Amniotic stem cell (primary cell): ENCODE data around the gene KRTAP20-4.

ENCODE experiments used
- DNase-seq: peaks from one replicate; lab custom pipeline; 2025; lab: John Stamatoyannopoulos, UW

KRTAP20-4 gene

DNA sequence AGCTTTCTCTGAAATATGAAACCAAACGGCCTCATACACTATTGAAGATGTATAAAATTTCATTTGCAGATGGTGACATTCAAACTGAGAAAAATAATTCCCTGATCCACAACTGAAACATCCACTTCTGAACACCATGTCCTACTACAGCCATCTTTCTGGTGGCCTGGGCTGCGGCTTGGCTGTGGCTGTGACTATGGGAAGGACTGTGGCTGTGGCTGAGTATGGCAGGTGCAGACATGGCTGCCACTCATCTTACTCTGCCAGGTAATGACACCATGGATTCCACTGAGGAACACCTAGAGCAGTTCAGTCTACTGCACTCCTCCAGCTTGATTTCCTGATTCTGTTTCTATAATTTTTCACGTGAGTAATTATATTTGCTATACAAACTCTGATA, at the start of gene KRTAP20-4:
Gene KRTAP20-4, plus strand, starts transcription at position 106 of the 400 bp plus-strand sequence.
- no peak for DNase-seq

DNA sequence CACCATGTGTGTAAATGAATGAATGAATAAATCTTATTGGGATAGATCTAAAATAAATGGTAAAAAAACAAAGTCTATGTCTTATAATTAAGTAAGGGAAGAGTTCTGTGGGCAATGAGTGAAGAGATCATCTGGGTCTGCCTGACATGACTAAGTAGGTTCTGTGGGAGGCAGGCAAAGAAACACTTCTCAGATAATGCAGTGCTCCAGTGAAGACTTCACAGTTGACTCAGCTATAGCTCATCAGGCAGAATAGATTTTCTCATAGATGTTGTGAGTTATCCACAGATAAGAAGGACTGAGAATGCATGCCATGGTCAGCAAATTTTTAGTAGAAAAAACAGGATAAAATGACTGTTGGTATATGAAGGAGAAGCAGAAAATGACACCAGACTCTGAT, 42.7 kb upstream of the KRTAP20-4 start:
- no peak for DNase-seq

DNA sequence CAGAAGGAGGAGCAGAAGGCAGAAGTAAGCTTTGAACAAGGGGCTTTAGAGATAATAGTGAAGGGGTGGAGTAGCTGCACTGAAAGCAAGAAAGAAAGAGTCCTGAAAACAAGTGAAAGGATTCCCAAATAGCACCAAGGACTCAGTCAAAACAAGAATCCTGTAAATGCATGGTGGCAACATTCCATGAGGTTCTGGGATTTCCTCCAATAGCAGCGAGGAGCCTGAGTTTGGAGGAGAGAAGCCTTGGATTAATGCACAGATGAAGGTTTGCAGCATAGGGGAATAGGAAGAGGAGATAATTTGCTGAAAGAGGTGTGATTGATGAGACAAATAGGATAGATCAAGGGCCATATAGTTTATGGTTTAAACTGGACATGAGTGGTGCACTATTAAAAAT, 41.1 kb upstream of the KRTAP20-4 start:
- DNase-seq: no peak

DNA sequence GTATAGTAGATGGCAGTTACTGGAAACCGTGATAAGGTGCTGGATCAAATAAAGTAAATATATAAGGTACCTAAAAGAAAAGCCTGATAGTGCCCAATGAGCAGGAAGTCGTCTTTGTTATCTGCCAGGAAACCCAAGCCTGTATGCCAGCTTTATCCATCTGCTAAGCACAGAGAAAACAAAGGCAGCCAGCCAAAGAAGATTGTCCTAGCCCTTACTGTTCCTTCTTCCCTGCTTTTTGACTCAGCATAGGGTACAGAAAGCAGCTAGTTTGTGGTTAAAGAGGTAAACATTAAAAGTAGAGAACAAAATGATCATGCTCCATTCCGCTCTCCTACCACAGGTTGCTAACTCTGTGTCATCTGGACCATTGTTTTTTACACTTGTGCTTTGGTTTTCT, 40.3 kb upstream of the KRTAP20-4 start:
- no peak for DNase-seq

DNA sequence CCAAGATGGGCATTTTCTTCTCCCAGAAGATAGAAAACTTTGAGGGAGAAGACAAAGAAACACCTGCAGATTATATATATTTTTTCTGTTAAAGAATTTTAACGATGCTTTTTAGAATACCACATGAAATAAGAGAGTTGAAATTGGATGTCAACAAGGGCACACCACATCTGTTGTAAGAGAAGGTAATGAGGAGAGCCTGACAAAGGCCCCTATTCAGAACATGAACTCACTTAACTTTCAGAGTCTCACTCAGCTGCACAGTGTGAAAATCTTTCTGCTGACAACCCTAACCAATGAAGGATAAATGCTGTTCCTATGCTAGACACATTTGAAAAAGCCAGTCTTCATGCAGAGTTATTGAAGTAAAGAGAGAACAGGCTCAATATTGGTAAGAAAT, 37.6 kb upstream of the KRTAP20-4 start:
- no peak for DNase-seq

DNA sequence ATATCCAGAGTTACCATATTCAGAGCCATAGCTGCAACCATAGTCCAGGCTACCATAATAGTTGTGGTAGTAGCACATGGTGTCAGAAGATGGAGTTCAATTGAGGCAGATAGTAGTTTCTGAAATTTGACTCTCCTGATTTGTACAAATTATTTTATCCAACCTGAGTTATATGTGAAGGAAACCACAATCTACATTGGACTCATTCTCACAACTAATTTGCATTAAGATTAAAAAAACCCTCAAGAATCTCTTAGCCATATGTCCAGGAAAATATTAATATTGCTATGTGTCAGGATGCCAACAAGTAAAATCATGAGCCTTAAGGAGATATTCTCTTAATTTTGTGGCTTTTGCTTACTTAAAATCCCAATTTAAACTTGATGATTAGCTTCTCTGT, 30.1 kb upstream of the KRTAP20-4 start, which contains the start of gene KRTAP22-2:
Gene KRTAP22-2, minus strand, starts transcription at position 101 of the 400 bp plus-strand sequence.
- no peak for DNase-seq

DNA sequence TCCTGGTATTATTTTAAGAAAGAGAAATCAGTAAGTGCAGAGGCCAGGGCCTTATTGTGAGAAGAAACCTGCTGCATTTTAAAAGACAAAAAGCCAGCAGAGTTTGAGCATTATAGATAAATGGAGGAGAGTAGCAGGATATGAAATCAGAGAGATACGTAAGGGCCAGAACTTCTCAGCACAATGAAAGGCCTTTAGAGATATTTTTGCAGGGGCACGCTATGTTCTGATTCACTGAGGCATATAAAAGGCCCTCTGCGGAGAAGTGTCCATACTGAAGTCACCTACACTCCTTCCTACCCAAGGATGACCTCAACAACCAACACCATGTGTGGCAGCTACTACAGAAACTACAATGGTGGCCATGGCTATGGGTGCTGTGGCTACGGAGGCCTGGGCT, 28.3 kb upstream of the KRTAP20-4 start, which contains the start of gene KRTAP6-3:
Gene KRTAP6-3, plus strand, starts transcription at position 301 of the 400 bp plus-strand sequence. Its CDS starts 6 bp downstream, at position 307.
- no peak for DNase-seq

DNA sequence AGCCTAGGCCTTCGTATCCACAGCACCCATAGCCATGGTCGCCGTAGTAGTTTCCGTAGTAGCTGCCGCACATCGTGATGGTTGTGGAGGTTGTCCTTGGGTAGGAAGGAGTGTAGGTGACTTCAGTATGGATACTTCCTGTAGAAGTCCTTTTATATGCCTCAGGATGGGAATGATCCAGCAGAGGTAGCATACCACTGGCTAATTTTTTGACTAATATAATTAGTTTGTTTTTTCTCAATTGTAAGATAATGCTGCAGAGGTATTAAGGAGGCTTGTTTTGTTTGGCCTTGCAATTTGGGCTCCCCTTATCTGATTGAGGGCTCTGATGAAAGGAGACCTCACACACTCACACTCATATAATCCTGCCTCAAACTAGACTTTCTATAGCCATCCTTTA, 21.6 kb upstream of the KRTAP20-4 start, which contains the start of gene KRTAP6-2:
Gene KRTAP6-2, minus strand, starts transcription at position 101 of the 400 bp plus-strand sequence. Its CDS starts 28 bp downstream, at position 73.
- no peak for DNase-seq

DNA sequence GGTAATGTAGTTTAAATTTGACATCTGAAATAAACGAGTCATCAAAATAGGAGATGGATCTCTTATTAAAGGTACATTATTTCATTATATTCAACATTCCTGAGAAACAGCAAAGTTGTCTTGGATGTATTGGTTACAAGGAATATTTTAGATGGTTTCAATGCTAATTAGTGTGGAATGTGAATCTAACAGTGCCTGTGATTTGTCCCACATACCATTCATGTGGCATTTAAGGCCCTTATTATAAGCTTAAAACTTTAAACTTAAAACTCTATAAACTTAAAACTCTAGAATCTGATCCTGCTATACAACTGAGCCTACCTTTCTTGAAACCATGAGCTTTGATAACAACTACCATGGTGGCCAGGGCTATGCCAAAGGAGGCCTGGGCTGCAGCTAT, 19.6 kb upstream of the KRTAP20-4 start, which contains the start of gene KRTAP22-1:
Gene KRTAP22-1, plus strand, starts transcription at position 301 of the 400 bp plus-strand sequence.
- no peak for DNase-seq

DNA sequence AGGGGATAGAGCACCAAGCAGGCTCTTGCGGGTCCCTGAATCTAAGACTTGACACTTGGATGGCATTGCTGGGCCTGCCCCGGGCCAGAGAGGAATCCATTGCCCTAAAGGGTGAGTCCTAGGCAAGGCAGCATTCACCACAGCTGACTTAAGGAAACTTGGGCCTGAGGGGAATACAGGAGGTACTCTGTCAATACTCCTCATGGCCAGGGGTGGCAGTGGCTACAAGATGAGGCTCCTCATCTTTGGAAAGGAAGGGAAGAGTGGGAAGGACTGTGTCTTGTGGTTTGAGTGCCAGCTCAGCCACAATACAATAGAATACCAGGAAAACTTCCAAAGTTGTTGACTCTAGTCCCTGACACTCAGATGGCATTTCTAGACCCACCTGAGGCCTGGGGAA, 14.5 kb upstream of the KRTAP20-4 start:
- no peak for DNase-seq

DNA sequence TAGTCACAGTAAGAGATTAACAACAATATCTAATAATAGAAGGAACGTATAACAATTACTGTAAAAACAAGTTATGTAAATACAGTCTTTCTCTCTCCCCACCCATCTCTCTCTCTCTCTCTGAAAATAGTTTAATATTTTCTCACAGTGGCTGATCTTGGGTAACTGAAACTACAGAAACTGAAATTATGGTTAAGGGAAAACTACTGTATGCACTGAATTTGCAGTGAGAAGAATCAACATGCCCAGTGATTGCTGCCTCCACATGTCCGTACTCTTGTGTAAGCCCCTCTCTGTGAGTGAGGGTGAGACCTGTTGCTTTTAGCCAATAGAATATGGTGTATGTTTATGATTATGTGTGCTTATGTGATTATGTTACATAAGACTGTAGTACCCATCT, 8.3 kb upstream of the KRTAP20-4 start:
- no peak for DNase-seq

DNA sequence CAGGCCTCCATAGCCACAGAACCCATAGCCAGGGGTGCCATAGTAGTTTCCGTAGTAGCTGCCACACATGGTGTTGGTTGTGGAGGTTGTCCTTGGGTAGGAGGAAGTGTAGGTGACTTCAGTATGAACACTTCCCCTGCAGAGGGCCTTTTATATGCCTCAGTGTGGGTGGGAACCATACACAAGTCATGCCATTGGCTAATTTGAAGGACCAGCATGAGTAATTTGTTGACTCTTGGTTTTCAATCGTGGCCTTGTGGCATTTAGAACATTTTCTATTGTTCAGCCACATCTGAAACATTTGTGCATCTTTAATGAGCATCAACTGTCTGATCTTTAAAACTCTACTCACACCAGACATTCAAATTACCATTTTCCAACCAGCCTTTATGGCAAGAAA, 6.6 kb upstream of the KRTAP20-4 start, which contains the start of gene KRTAP6-1:
Gene KRTAP6-1, minus strand, starts transcription at position 95 of the 400 bp plus-strand sequence. Its CDS starts 26 bp downstream, at position 69.
- no peak for DNase-seq

DNA sequence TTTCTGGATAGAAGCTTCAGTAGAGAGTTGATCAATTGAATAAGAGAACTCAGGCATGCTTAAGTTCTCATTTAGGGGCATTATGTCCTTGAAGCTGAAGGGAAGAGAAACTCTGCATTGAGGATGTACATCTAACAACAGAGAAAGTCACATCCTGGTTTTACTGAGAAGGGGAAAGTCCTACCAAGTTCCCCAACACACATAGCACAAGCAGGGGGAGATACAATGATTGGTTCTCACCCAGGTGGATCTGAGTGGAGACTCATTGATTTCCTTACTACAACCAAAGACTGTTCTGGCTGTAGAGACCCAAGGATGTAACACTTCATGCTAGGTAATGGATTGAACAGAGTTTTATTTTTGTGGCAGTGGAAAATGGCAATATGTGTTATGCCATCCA, 5.2 kb upstream of the KRTAP20-4 start:
- DNase-seq: no peak

DNA sequence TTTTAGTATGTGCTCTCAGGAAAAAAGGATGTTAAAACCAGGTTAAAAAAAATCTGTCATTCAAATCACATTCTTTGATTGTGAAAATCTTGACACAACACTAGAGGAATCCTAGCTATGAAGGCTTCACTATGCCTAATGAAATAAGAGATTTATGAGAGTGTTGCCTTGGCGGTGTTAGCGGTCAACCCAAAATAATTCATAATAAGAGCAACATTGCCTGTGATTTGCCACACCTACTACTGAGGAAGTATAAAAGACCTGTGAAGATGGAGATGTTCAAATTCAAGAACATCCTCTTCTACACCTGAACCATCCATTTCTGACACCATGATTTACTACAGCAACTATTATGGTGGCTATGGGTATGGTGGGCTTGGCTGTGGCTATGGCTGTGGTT, 4.3 kb upstream of the KRTAP20-4 start, which contains the start of gene KRTAP20-1:
Gene KRTAP20-1, plus strand, starts transcription at position 301 of the 400 bp plus-strand sequence. Its CDS starts 30 bp downstream, at position 331.
- no peak for DNase-seq

DNA sequence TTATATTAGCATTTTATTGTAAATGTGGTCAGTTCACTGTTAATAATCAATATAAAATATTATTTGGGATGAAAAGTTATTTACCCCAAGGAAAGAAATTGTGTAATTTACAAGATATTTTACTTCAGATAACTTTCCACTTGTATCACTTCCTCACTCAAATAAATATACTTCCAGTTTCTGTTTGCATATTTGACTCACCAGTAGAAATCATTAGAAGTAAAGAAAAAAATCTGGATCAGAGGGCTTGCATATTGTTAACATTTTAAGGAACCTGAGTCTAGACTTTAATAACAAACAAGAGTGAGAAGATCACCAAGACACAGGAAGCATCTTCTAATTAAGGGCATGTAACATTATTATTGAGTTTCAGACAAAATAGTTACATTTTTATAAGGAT, 347 bp upstream of the KRTAP20-4 start:
- no peak for DNase-seq

DNA sequence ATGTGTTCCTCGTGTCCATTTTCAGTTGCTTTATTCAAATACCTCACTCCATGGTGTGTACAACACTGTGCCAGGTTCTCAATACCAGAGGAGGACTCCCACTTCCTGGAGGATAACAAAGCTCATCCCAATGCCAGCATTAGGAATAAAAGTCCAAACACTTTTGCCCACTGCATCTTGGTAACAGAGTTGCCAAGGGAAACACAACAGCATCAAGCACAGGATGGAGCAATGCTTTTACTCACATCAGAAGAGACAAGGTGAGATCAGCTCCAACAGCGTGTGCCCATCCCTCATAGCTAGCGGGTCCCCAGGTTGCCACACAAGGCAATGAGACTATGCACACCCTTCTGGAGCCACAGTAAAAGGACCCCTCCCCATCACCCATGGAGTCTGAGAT, 2.9 kb downstream of the KRTAP20-4 start:
- DNase-seq: no peak

DNA sequence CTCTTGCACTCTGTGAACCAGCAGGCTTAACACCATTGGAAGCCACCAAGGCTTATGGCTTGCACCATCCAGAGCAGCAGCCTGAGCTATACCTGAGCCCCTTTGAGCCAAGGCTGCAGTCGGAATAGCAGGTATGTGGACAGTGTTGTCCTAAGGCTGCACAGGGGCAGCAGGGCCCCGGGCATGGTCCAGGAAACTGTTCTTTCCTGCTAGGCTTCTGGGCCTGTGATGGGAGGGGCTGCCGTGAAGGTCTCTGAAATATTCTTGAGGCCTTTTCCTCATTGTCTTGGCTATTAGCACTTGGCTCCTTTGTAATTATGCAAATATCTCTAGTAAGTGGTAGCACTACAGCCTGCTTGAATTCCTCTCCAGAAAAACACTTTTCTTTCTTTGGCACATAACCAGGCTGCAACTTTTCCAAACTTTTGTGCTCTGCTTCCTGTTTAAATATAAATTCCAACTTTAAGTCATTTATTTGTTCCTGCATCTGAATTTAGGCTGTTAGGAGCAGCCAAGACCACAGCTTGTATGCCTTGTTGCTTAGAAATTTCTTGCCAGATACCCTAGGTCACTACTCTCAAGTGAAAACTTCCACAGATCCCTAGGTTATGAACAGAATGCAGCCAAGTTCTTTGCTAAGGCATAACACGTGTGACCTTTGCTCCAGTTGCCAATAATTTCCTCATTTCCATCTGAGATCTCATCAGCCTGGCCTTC, 5.2 kb downstream of the KRTAP20-4 start:
- DNase-seq: no peak

DNA sequence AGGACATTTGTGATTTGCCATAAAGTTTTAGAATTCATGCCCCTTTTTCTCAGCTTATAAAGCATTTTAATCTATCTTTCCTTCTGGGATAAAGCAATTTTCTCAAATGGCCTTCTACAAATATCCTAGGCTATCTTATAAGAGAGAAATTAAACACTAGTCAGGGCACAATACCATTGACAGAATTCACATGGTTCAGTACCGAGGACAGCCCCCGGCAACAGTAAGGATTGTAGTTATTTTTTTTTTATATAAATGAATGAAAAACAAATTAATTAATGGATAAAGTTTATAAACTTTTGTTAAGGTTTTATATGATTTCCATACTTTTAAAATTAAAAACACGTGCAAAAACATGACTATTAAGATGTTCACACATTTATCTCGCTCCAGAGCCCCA, 7.7 kb downstream of the KRTAP20-4 start:
- DNase-seq: no peak

DNA sequence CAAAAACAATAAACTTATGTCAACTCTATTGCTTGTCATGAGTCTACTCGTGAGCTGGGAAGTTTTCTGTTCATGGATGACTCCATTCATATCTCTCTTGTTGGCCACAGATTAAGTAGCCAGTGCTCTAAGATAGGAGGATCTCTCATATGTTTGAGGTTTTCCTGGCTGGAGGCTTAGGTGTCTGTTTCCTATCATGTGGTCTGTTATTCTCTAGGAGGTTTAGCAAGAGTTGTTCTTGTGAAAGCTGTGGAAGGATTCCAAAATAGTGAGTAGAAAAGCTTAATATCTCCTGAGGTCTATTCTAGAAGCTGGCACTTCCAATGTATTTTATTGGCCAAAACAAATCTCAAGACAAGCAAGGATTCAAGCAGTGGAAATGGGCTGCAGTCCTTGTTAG, 8.8 kb downstream of the KRTAP20-4 start:
- no peak for DNase-seq

DNA sequence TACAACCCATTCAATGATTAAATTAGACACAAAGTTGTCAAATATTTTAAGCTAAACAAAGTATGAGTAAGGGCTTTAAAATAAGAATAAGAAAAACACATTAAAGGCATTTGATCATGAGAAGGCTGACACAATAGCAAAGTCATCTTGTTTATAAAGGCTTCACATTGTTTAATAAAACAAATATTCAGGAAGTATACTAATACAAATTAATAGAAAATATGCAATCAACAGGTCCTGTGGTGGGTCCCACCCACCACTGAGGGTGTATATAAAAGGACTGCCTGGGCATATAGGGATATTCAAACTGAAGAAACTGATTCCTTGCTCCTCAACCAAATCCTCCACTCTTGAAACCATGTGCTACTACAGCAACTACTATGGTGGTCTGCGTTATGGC, 14.5 kb downstream of the KRTAP20-4 start, which contains the start of gene KRTAP20-2:
Gene KRTAP20-2, plus strand, starts transcription at position 301 of the 400 bp plus-strand sequence. Its CDS starts 58 bp downstream, at position 359.
- DNase-seq: no peak

DNA sequence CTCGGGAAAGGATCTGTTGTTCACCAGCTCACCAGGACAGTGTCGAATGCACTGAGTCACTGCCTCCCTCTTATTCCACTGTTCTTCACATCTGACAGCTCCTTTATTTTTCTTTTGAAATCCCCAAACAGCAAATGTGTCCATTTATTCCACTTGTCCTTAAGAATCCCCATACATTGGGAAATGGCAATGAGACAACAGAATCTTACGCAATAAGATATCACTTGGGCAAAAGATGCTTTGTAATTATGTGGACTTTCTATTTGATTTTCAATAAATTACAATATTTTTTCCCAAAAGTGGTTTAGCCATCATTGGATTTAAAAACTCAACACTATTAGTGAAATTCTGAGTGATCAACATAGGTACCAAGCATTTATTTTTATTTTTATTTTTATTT, 18.3 kb downstream of the KRTAP20-4 start:
- DNase-seq: no peak

DNA sequence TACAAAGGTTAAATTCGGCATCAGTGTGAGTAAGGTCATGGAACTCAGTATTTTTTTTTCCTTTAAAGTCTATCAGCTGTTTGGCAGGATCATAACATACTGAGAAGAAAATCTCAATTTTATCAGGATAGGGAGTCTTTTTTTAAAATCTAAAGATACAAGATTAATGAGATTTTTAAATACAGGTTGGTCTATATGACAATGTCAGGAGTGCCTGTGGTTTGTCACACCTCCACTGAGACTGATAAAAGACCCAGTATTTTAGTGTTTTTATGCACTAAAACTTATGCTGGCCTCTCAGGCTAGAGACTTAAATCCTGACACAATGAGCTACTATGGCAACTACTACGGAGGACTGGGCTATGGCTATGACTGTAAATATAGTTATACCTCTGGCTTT, 22.1 kb downstream of the KRTAP20-4 start, which contains the start of gene KRTAP20-3:
Gene KRTAP20-3, plus strand, starts transcription at position 301 of the 400 bp plus-strand sequence.
- no peak for DNase-seq

DNA sequence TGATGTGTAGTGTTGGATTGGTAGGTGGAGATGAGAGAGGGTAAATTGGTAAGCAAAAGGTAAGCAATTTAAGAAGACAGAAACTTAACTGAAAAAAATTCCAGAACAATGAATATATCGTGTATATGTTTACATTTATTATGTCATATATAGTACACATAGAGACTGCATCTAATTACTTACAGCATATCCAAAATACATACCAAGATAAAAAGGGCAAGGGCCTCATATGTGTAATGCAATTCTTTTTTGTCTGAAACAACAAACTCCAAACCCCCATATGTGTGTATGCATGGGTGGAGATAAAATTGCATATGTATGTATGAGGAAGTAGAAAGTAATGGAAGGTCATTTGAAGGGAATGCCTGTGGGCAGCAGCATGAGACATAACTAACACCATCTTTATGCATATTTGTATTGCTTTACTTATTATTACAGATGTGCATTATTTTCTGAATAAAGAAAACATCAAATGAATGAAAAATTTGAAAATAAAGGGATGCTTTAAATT, 26.5 kb downstream of the KRTAP20-4 start:
- no peak for DNase-seq
